Stimulated activated effector memory CD8-positive, alpha-beta T cell treated with anti-CD3 and anti-CD28 coated beads, Interleukin-12 subunit alpha, Interleukin-12 subunit beta, amount 100 ng/mL, for 72 hours (primary cell): ENCODE data around the gene MRPL40.
A peak's percentile ranks its signal among the peaks of the same experiment; 100 is the strongest.
"Not testable (repeated sequence)": the region's sequence is repeated elsewhere in the genome, so short reads cannot be mapped to it uniquely, and the experiment has no call there.

Source experiments
- ATAC-seq: fragments of 150-1000 bp; cut with Tn5 transposase; 2 replicates; pipeline ENCODE4 v1.10.0; 2021
- DNase-seq, 2 donors: peaks; one replicate each; pipeline ENCODE4 v3.0.0; 2021 to 2022; ENCODE audit warnings: low spot score in 2 of 2
- H3K27ac Mint-ChIP-seq: one replicate; pipeline ENCODE4 v1.8.0; 2022; ENCODE audit warnings: mild to moderate bottlenecking, mixed read lengths
- H3K36me3 Mint-ChIP-seq: one replicate; pipeline ENCODE4 v1.8.0; 2022; ENCODE audit warnings: mild to moderate bottlenecking, mixed read lengths
- H3K4me1 Mint-ChIP-seq: one replicate; pipeline ENCODE4 v1.8.0; 2022; ENCODE audit warnings: mixed read lengths
- H3K4me3 Mint-ChIP-seq: one replicate; pipeline ENCODE4 v1.8.0; 2022; ENCODE audit warnings: mild to moderate bottlenecking, mixed read lengths
- H3K9me3 Mint-ChIP-seq: one replicate; pipeline ENCODE4 v1.8.0; 2022; ENCODE audit warnings: mixed read lengths

MRPL40 gene

DNA sequence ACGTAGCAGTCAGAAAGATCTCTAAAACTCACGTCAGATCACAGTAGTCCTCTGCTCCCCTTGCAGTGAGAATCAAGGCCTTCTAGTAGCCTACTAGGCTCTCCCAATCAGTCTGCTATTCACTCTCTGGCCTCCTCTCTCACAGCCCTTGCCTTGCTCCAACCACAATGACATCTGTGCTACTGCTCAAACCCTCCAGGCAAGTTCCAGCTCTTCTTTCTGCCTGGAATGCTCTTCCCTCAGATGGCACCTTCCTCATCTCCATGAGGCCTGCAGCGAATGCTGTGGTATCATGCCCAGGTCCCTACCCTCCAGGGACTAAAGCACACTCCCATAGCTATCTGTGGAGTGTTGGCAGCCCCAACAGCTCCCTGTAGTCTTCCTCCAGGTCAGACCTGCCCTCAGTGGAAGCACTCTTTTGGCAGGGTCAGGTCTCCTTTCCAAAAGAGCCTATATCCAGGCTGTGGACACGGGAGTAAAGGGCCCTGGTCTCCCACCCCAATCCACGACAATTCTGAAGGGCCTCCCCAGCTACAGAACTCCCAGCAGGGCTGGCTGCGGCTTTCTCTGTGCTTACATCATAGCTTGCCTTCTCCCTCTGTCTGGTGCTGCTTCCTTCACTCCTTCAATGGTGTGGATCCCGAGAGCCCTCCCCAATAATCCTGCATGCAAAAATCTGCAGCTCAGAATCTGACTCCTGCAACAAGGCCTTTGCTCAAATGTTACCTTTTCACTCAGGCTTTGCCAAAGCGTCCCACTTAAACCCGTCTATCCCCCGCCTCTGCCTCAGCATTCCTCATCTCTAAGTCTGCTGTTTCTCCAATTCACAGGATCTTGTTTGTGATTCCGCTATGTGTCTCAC lies 9.7 kb upstream of the MRPL40 start:
- ATAC-seq: no peak
- no peaks in the 10 kb centered on the region for H3K9me3 Mint-ChIP-seq
- DNase-seq: no peak
- H3K36me3 Mint-ChIP-seq: peaks cover 17% of the 10 kb centered on the region
- no peak overlapping the region for H3K4me3 Mint-ChIP-seq
- peaks cover 76% of the 10 kb centered on the region for H3K4me1 Mint-ChIP-seq
- peak overlapping the region; percentile 90 for H3K27ac Mint-ChIP-seq

DNA sequence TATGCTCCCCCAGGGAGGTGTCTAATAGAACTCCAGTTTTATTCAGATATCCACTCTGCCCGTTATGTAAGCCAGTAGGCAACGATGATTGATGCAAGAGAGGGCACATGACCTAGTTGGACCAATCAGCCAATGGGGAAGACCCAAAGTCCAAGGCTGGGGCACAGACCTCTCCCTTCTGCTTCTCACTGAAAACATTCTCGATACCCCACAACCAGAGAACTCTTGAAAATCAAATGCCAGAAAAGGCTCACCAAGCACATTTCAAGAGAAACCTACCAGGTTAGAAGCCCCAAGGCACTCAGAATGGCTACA lies 8.2 kb upstream of the MRPL40 start:
- Mint-ChIP-seq H3K9me3 (no peaks in the 10 kb centered on the region), H3K4me1 (peaks cover 77% of the 10 kb centered on the region), H3K27ac (peak overlapping the region; percentile 90), H3K36me3 (peaks cover 28% of the 10 kb centered on the region), H3K4me3 (no peak overlapping the region)
- DNase-seq (no peak), ATAC-seq (no peak)

DNA sequence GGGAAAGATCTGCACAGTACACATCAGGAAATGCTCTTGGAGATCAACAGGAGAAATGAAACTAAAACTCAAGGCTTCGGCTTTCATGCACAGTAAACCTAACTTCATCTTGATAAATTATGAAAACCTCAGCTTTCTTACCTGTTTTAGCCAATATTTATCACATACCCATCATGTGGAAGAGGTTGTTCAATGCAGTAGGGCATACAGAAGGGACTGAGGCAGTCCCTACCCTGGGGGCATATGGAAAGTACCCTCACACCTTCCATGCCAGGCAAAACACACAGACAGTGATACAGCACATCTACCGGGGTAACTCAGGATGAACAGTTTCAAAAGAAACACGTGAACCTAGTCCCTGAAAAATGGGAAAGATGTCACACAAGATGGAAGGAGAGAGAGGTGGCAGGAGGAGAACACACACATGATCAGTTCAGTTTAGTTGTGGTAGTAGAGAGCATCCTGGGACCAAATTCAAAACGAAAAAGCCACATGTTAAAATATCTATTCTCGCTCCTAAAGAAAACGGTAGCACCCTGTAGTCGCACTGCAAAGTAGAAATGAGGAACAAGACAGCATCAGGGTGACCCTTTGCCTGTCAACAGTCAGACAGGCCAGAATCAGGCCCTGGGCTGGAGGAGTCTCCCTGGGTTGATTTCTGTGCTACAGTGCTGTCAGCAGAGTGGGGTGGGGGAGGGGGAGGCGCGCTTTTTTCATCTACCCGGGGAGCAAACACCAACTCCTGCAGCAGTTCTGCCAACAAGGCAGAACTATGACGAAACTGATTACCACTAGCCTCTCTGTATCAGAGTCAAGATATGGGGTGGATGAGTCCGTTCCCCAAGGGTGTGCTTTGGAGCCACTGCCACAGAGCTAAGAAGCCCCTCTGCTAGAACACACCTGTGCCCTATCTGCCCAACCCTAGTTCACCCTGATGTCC lies 2.1 kb upstream of the MRPL40 start:
- Mint-ChIP-seq H3K4me1 (peaks cover 61% of the 10 kb centered on the region), H3K4me3 (peak overlapping the region; percentile 79), H3K9me3 (no peaks in the 10 kb centered on the region), H3K36me3 (peaks cover 57% of the 10 kb centered on the region), H3K27ac (peak overlapping the region; percentile 92)
- no peak for DNase-seq
- ATAC-seq: peak; percentile 1

DNA sequence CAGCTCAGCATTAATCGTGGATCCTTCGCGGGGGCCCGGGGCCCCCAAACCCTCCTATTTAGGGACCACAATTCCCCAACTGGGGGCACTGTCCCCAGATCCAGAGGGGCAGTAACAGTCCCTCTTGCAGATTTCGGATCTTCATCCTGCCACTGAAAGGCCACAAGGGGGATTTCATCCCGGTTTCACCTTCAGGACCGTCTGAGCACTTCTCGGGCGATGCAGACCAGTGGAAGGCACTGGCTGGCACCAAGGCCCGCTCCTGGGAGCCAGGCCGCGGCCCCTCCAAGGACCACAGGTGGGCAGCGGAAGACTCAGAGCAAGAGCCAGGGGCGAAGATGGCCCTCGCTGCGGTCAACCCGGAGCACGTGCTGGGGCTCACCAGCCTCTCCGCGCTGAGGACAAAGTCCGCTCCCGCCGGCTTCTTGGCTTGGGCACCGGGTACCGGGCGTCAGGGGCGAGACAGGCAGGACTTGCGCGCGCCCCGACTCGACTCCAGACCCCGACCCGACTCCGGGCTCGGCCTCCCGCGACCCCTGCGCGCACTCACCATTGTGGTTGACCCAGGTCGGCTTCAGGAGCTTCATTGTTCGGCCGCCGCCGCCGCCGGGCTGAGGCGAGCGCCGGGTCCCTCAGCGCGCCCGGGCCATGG lies 1.3 kb upstream of the MRPL40 start:
- Mint-ChIP-seq H3K36me3 (peaks cover 65% of the 10 kb centered on the region), H3K9me3 (no peaks in the 10 kb centered on the region), H3K4me1 (peaks cover 58% of the 10 kb centered on the region), H3K4me3 (peak overlapping the region; percentile 79), H3K27ac (peak overlapping the region; percentile 92)
- ATAC-seq: peak; percentile 0
- peak in 1 of 2 donors; percentile 71 for DNase-seq

DNA sequence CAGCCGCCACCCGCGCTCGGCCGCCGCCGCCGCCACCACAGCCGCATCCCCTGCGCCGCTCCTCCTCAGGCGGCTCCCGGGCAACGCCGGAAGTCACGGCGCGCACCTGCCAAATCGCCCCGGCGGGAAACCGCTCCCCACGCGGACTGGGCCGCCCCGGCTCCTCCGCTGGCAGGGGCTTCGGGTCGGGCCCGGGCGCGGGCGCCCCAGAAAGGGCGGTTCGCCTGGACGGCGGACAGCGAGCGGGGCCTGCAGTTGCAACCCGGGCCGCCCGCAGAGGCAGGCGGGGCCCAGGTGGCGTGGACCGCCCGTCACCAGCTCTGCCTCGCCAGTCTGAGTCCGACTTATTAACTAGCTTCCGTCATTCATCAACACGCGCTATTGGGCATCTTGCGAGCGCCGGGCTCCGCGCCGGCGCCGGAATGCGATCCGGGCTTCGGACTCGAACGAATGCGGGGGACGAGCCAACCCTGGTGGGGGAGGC lies 654 bp upstream of the MRPL40 start, which contains the start of gene HIRA:
TSS of gene HIRA (minus strand) at position 85 of the 484 bp plus-strand sequence. CDS start 257 bp downstream, outside the sequence.
- ATAC-seq: peak; percentile 79
- Mint-ChIP-seq H3K27ac (peak within 1 kb of the TSS; percentile 92), H3K4me3 (peak within 1 kb of the TSS; percentile 79), H3K36me3 (peaks cover 66% of the 10 kb centered on the region), H3K9me3 (no peaks in the 10 kb centered on the region), H3K4me1 (peaks cover 51% of the 10 kb centered on the region)
- DNase-seq: peak; percentile 95 to 98

DNA sequence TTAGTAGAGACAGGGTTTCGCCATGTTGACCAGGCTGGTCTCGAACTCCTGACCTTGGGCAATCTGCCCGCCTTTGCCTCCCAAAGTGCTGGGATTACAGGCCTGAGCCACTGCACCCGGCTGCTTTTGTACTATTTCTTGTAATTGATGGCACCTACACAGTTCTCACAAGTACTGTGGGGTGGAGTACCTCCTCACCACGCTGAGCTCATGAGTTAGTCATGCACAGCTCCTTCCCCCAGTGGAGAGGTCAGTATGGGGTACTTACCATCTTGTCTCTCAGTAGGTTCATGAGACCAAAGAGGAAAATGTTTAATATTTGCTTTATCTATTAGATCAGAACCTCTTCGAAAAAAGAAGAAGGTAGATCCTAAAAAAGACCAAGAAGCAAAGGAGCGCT lies 2.1 kb downstream of the MRPL40 start:
- H3K27ac Mint-ChIP-seq: peak overlapping the region; percentile 89

DNA sequence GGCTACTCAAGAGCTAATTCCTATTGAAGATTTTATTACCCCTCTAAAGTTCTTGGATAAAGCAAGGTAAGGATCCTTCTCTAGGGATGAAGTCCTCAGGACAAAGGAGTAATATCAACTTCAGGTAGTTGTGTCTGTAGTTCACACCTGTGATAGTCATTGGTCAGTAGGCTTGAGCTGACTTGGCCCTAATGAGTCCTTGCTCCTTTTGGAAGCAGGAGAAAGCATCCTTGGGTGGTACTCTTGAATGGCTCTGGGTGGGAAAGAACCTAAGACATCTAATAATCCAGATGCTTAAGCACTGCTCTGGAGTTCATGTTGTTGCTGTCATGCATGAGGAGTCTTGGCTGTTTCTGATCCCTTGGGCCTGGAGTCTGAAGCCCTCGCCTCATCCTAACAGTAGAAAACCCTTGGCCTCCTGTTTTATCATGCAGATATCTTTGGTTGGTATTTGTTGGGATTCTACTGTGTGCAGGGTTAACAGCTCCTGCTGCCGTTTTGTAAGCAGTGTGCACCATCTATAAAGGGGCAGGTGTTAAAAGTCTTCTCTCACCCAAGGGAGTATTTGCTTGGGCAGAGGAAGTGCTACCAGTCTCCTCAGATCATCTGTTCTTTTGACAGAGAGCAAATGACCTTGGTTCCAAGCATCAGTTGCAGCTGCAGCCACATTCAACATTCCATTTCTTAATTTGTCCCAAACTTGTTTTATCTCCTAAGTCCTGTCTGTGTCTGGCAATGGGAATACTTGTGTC lies 2.7 kb downstream of the MRPL40 start:
- ATAC-seq (no peak), DNase-seq (no peak)
- peaks cover 31% of the 10 kb centered on the region for H3K4me1 Mint-ChIP-seq
- H3K9me3 Mint-ChIP-seq: no peaks in the 10 kb centered on the region
- peaks cover 73% of the 10 kb centered on the region for H3K36me3 Mint-ChIP-seq
- H3K27ac Mint-ChIP-seq: peak overlapping the region; percentile 89
- H3K4me3 Mint-ChIP-seq: no peak overlapping the region

More for the DNA sequence above, 2.1 kb downstream of the MRPL40 start:
- Mint-ChIP-seq H3K36me3 (peaks cover 73% of the 10 kb centered on the region), H3K4me1 (peaks cover 37% of the 10 kb centered on the region), H3K9me3 (no peaks in the 10 kb centered on the region), H3K4me3 (peak overlapping the region; percentile 79)
- DNase-seq (no peak), ATAC-seq (no peak)

DNA sequence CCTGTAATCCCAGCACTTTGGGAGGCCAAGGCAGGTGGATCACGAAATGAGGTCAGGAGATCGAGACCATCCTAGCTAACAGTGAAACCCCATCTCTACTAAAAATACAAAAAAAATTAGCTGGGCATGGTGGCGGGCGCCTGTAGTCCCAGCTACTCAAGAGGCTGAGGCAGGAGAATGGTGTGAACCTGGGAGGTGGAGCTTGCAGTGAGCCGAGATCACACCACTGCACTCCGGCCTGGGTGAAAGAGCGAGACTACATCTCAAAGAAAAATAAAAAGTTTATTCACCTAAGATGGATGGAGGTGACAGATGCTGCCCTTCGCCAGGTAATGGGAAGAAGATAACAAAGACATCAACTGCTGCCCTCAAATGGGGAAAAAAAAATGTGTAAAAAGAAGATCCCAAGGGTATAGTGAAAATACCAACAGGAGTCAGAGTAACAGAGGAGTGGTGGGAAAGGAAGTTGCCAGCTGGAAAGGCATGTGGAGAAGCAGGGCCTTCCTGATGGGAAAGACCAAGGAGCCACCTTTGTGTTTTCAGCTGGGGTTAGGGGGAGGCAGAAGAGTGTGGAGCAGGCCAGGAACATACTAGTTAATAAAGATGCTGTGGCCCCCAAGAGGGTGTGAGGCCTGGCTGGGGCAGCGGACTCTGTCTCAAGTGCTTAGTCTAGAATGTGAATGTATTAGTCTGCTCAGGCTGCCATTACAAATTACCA lies 4.3 kb downstream of the MRPL40 start:
- peaks cover 77% of the 10 kb centered on the region for H3K36me3 Mint-ChIP-seq
- peak overlapping the region; percentile 48 for H3K27ac Mint-ChIP-seq
- not testable (repeated sequence) for H3K9me3 Mint-ChIP-seq, ATAC-seq, DNase-seq, H3K4me3 Mint-ChIP-seq
- peaks cover 28% of the 10 kb centered on the region for H3K4me1 Mint-ChIP-seq

DNA sequence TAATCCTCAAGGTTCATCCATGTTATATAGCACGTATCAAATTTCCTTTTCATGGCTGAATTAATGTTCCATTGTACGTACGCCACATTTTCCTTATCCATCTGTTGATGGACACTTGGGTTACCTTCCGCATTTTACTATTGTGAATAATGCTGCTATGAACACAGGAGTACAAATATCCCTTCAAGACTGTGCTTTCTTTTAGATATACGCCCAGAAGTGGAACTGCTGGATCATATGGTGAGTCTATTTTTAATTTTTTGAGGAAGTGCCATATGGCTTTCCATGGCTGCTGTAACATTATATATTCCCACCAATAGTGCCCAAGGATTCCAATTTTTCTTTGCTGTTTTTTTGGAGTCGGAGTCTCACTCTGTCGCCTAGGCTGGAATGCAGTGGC lies 6.0 kb downstream of the MRPL40 start:
- Mint-ChIP-seq H3K36me3 (peaks cover 83% of the 10 kb centered on the region), H3K27ac (no peak overlapping the region), H3K4me1 (peaks cover 25% of the 10 kb centered on the region), H3K9me3 (no peaks in the 10 kb centered on the region), H3K4me3 (no peak overlapping the region)
- ATAC-seq (no peak), DNase-seq (no peak)

DNA sequence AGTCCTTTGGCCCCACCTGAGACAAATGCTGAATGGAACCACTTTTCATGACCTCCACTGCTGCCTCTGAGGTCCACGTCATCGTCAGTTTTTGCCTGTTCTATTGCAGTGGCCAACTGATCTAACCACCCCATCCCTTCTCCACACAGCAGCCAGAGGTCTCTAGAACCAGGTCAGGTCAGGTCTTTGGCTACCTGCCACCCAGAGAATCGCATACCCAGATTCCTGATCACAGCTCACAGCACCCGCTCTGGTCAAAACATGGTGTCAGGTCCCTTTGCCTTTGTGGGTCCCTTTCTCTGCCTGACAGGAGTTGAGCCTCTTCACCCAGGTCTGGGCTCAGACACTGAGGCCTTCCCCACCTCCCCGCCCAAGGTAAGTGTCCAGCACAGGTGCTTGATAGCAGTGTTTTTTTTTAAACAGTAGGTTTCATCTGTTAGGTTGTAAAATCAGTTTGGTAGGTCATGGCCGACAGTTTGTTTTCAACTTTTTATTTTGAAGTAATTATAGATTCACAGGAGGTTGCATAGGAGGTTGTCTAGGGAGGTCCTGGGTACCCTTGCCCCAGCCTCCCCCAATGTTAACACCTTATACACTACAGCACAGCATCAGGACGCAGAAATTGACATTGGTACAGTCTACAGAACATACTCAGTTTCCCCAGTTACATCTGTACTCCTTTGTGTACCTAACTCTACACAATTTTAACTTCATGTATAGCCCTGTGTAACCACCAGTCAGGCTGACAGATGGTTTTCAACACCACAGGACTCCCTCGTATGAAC lies 8.3 kb downstream of the MRPL40 start:
- Mint-ChIP-seq H3K36me3 (peaks cover 78% of the 10 kb centered on the region), H3K4me1 (peaks cover 20% of the 10 kb centered on the region), H3K27ac (peak overlapping the region; percentile 43), H3K9me3 (no peaks in the 10 kb centered on the region), H3K4me3 (no peak overlapping the region)
- ATAC-seq (no peak), DNase-seq (no peak)

DNA sequence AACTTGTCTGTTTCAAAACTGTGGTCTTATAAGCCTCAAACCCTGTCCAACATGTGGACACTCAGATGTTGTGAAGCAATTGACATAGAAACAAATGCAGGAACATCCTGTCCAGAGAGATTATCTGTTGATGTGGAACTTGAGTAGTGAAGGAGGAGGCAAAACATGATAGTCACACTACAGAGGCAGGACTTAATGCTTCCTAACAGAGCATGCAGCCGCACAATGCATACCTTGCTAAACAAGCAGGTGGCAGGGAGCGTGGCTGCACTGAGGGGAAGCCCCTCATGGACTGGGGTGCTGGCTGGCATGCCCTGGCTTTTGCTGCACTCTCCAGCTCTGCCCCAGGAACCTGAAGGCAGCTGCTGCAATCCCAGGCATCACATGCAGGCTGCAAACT lies 9.8 kb downstream of the MRPL40 start:
- Mint-ChIP-seq H3K27ac (peak overlapping the region; percentile 77), H3K36me3 (peaks cover 77% of the 10 kb centered on the region), H3K4me1 (peaks cover 32% of the 10 kb centered on the region), H3K9me3 (no peaks in the 10 kb centered on the region), H3K4me3 (no peak overlapping the region)
- DNase-seq (no peak), ATAC-seq (no peak)

DNA sequence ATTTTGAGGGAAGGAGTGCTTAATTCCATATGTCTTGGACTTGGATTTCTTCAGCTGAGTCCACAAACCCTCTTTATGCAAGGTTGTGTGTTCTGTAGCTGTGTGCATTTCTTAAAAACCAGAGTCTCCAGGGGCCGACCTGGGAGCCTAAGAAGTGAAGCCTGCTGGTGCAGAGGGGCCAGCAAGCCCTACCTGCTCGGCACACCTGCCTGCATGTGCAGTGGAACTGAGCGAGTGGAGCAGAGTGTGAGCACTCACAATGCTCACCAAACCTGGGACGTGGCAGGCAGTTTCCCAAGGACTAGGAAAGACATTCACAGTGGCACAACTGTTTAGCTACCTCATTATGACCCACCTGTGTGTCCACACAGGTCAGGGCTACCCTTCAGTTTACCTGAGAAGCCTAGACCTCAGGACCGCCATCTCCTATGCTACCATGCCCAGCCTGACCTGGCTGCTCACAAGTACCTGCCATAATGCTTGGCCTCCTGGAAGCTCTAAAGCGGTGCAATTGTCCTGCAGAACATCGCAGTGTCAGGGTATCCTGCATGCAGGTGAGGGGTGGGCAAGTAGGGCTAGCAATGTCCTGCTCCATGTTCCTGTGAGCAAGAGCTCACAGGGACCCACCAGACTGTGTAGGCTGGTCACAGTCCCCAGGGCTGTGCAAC lies 11.3 kb downstream of the MRPL40 start:
- DNase-seq (no peak), ATAC-seq (no peak)
- peaks cover 68% of the 10 kb centered on the region for H3K36me3 Mint-ChIP-seq
- peaks cover 35% of the 10 kb centered on the region for H3K4me1 Mint-ChIP-seq
- H3K27ac Mint-ChIP-seq: peak overlapping the region; percentile 10
- H3K4me3 Mint-ChIP-seq: no peak overlapping the region
- no peaks in the 10 kb centered on the region for H3K9me3 Mint-ChIP-seq
